Gastrocnemius medialis (tissue), 4 donors: ENCODE measurements around the gene GTSE1. TPM values are rescaled to one million over a fixed set of nuclear protein-coding genes. Genes with fewer than 3 reads are reported as not detected.

Experiments
- ATAC-seq, 2 donors: fragments of 150-250 bp; one replicate each; pipeline ENCODE4 v1.9.1; 2016
- DNase-seq, 2 donors: peaks; one replicate each; pipeline ENCODE4 v3.0.0-alpha.2; 2019
- H3K27ac ChIP-seq, 4 donors: fragments of 200-600 bp; sonication (generic); 1 replicate in 1 of 4; 2 replicates in 3 of 4; pipeline ENCODE4 v1.5.1; 2016 to 2018; ENCODE audit warnings: mild to moderate bottlenecking in 2 of 4, moderate library complexity in 1 of 4
- H3K27me3 ChIP-seq, 3 donors: fragments of 200-600 bp; sonication (generic) in 2 of 3; 1 replicate in 1 of 3; 2 replicates in 2 of 3; pipeline versions ENCODE4 v1.5.1 to v1.6.0; 2016 to 2019; ENCODE audit warnings: mild to moderate bottlenecking in 1 of 3, moderate library complexity in 1 of 3
- H3K36me3 ChIP-seq, 2 donors: fragments of 200-600 bp; sonication (generic) in 1 of 2; one replicate each; pipeline ENCODE4 v1.5.1; 2017 to 2018
- H3K4me1 ChIP-seq, 2 donors: fragments of 200-600 bp; sonication (generic) in 1 of 2; one replicate each; pipeline ENCODE4 v1.5.1; 2016 to 2017; ENCODE audit warnings: mild to moderate bottlenecking in 2 of 2
- H3K4me3 ChIP-seq, 4 donors: fragments of 200-600 bp; sonication (generic) in 3 of 4; 1 replicate in 1 of 4; 2 replicates in 3 of 4; pipeline ENCODE4 v1.5.1; 2016 to 2019; ENCODE audit warnings: mild to moderate bottlenecking in 2 of 4
- H3K9me3 ChIP-seq, 3 donors: fragments of 200-600 bp; sonication (generic) in 2 of 3; 1 replicate in 1 of 3; 2 replicates in 2 of 3; pipeline ENCODE4 v1.5.1; 2016 to 2019
- CTCF ChIP-seq, 5 experiments: fragments of 450-650 bp in 3 of 5; fragments of 200-600 bp in 2 of 5; sonication (generic) in 2 of 5; IDR thresholded peaks in 4 of 5; conservative IDR thresholded peaks in 1 of 5; 1 replicate in 4 of 5; 2 replicates in 1 of 5; pipeline ENCODE4 v1.5.1; 2016 to 2019; ENCODE audit warnings: antibody characterized with exemption in 5 of 5, mild to moderate bottlenecking in 3 of 5, moderate library complexity in 3 of 5
- POLR2A ChIP-seq, 2 donors: fragments of 450-650 bp; IDR thresholded peaks; one replicate each; pipeline ENCODE4 v1.6.1; 2017; ENCODE audit warnings: antibody characterized with exemption in 2 of 2, mild to moderate bottlenecking in 2 of 2, moderate library complexity in 2 of 2
- in situ Hi-C, 4 donors: fragments of 200-750 bp; cut with MboI; loops; one replicate each; pipeline versions ENCODE4 v1.15.0 to v1.8.0; 2017; ENCODE audit warnings: low sequenced_read_pairs in 4 of 4
- intact Hi-C: fragments of 100-400 bp; cut with DNase I; formaldehyde crosslinking; loops from one replicate; pipeline ENCODE4 v1.15.1; 2023; ENCODE audit warnings: low total_unique reads
- total RNA-seq, 4 donors: library from RNA; depleted of rRNA; stranded (reverse); fragments of >200 nt; gene quantifications; one replicate each; pipeline versions ENCODE4 v1.1.0 to v1.2.3, GENCODE V29; 2016

GTSE1 gene
- total RNA-seq, 4 donors from 2014 or later, result 0.13 to 0.49 TPM; not detected in 2

- H3K4me1 ChIP-seq, result peaks cover 18 to 26% of the 10 kb centered on the region in 2 donors
These were observed 4.5 kb upstream of the GTSE1 start for GRCh38 chr22:46292173-46292572.

GRCh38 chr22:46292732-46293131 is 3.9 kb upstream of the GTSE1 start:
- peaks cover 18 to 28% of the 10 kb centered on the region in 2 donors for H3K4me1 ChIP-seq

More at GRCh38 chr22:46292173-46292572, 4.5 kb upstream of the GTSE1 start:
- H3K27me3 ChIP-seq, result no peaks in the 10 kb centered on the region
- DNase-seq (no peak), ATAC-seq (no peak)
- no peak for TF ChIP-seq POLR2A (IDR thresholded peaks at IDR 0.05)
- in situ Hi-C loops, result no loop called here
- no peak overlapping the region for H3K4me3 ChIP-seq
- H3K27ac ChIP-seq, result no peak overlapping the region
- H3K36me3 ChIP-seq, result peaks cover 0 to 18% of the 10 kb centered on the region in 2 donors
- no peaks in the 10 kb centered on the region for H3K9me3 ChIP-seq
- intact Hi-C loops, result no loop called here

GRCh38 chr22:46293577-46294260 is 3.0 kb upstream of the GTSE1 start:
- Histone ChIP-seq H3K36me3 (peaks cover 0 to 16% of the 10 kb centered on the region in 2 donors), H3K4me3 (no peak overlapping the region), H3K9me3 (no peaks in the 10 kb centered on the region), H3K27me3 (no peaks in the 10 kb centered on the region), H3K27ac (peak overlapping the region in 2 of 4 donors; percentile 22 to 32), H3K4me1 (peaks cover 18 to 26% of the 10 kb centered on the region in 2 donors)
- intact Hi-C loops, result no loop called here
- DNase-seq (peak; percentile 43 to 48), ATAC-seq (no peak)
- in situ Hi-C loops, result no loop called here
- TF ChIP-seq POLR2A (IDR thresholded peaks at IDR 0.05) (peak in 1 of 2 donors; percentile 14), CTCF (IDR thresholded peaks at IDR 0.05 in 4 of 5, conservative IDR thresholded peaks at IDR 0.05 in 1 of 5) (no peak)

More at GRCh38 chr22:46292732-46293131, 3.9 kb upstream of the GTSE1 start:
- DNase-seq (no peak), ATAC-seq (no peak)
- no peak for TF ChIP-seq POLR2A (IDR thresholded peaks at IDR 0.05)
- H3K27me3 ChIP-seq, result no peaks in the 10 kb centered on the region
- no peaks in the 10 kb centered on the region for H3K9me3 ChIP-seq
- H3K4me3 ChIP-seq, result no peak overlapping the region
- in situ Hi-C loops, result no loop called here
- intact Hi-C loops, result no loop called here
- H3K27ac ChIP-seq, result peak overlapping the region in 2 of 4 donors; percentile 22 to 32
- peaks cover 0 to 16% of the 10 kb centered on the region in 2 donors for H3K36me3 ChIP-seq

GRCh38 chr22:46294784-46295183 is 1.9 kb upstream of the GTSE1 start:
- Histone ChIP-seq H3K27me3 (no peaks in the 10 kb centered on the region), H3K4me3 (no peak overlapping the region), H3K36me3 (peaks cover 0 to 16% of the 10 kb centered on the region in 2 donors), H3K9me3 (no peaks in the 10 kb centered on the region), H3K27ac (no peak overlapping the region), H3K4me1 (peaks cover 18 to 23% of the 10 kb centered on the region in 2 donors)
- DNase-seq (no peak), ATAC-seq (no peak)
- TF ChIP-seq CTCF (IDR thresholded peaks at IDR 0.05 in 4 of 5, conservative IDR thresholded peaks at IDR 0.05 in 1 of 5) (no peak), POLR2A (IDR thresholded peaks at IDR 0.05) (no peak)
- intact Hi-C loops, result no loop called here
- in situ Hi-C loops, result no loop called here

- intact Hi-C loops, result no loop called here
- peak overlapping the region; percentile 87 to 92 (median 88) for H3K27ac ChIP-seq
These were observed 1.2 kb upstream of the GTSE1 start for GRCh38 chr22:46295277-46295971.

More at GRCh38 chr22:46295277-46295971, 1.2 kb upstream of the GTSE1 start:
- DNase-seq (no peak), ATAC-seq (no peak)
- H3K36me3 ChIP-seq, result peaks cover 0 to 16% of the 10 kb centered on the region in 2 donors
- TF ChIP-seq POLR2A (IDR thresholded peaks at IDR 0.05), result no peak
- TF ChIP-seq CTCF (IDR thresholded peaks at IDR 0.05 in 4 of 5, conservative IDR thresholded peaks at IDR 0.05 in 1 of 5), result no peak
- H3K4me3 ChIP-seq, result peak overlapping the region in 3 of 4 donors; percentile 59 to 82 (median 74)
- in situ Hi-C loops, result no loop called here
- H3K9me3 ChIP-seq, result no peaks in the 10 kb centered on the region
- peaks cover 15 to 20% of the 10 kb centered on the region in 2 donors for H3K4me1 ChIP-seq
- no peaks in the 10 kb centered on the region for H3K27me3 ChIP-seq
